NCI-H526 treated with DMSO at 0.1 percent for 48 hours (cell line): Measurements from ENCODE around the gene SLC35A5.

ENCODE experiments used
- DNase-seq: peaks from one replicate; lab custom pipeline; 2025; lab: John Stamatoyannopoulos, UW

SLC35A5 gene

GRCh38 chr3:112572701-112573100, 10.9 kb downstream of the SLC35A5 start:
- no peak for DNase-seq

- no peak for DNase-seq
These were observed 17.4 kb downstream of the SLC35A5 start for GRCh38 chr3:112579232-112579631.

GRCh38 chr3:112579697-112580096, 17.9 kb downstream of the SLC35A5 start:
- no peak for DNase-seq

DNA sequence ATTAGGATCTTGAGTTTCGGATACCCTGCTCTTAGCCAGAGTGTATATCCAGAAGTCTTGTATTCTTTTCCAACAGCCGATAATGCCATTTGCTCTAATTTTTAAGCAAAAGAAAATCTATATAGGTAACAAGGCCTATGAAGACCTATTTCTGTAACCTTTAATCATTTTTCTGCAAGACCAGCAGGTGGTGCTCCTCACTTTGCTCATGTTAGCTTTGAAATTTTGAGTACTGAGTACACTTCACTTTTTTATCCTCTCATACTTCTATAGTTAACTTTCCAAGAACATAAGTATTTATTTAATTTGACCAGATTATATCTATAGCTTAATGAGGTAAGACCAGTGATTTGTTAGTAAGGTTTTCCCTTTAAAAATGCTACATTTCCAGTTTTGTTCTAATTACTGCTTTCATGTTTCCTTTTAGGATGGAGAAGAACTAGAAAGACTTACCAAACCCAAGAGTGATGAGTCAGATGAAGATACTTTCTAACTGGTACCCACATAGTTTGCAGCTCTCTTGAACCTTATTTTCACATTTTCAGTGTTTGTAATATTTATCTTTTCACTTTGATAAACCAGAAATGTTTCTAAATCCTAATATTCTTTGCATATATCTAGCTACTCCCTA, 20.5 kb downstream of the SLC35A5 start:
- no peak for DNase-seq

- DNase-seq = no peak
These were observed 21.3 kb downstream of the SLC35A5 start for GRCh38 chr3:112583105-112583504.

DNA sequence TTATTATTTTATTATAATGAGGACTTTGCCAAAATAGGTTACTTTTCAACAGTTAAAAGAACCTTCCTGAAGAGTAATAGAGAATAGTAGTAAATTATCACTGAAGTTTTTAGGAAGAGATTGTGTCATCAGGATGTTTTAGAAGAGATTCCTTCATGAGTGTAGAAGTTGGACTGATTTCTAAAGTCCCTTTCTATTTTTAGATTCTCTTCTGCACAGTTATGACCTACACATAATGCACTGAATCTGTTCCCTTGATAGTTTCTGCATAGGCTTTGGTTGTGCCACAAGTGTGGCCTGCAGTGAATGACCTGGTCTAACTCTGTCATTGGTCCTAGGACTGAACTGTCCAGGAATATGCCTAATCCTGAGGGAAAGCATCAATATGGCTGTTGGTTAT, 23.9 kb downstream of the SLC35A5 start:
- no peak for DNase-seq

- DNase-seq = no peak
These were observed 25.5 kb downstream of the SLC35A5 start for GRCh38 chr3:112587336-112587735.

DNA sequence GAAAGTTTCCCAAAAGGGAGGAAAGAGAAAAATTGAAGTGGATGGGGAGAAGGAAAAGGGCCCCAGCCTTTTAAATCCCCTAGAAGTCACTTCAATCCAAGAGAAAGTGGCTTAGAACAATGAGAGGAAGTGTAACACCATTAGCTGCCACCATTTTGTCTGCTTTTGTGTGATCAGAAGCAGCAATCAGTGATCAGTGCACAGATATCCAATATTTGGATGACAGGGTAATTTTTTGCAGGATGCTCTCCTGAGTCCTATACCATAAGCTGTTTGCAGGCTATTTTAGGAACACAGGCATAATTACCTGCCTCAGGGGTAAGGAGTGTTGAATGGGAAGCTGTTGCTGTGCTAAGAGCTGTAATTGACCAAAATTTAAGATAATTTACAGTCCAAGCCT, 31.4 kb downstream of the SLC35A5 start:
- DNase-seq = no peak

DNA sequence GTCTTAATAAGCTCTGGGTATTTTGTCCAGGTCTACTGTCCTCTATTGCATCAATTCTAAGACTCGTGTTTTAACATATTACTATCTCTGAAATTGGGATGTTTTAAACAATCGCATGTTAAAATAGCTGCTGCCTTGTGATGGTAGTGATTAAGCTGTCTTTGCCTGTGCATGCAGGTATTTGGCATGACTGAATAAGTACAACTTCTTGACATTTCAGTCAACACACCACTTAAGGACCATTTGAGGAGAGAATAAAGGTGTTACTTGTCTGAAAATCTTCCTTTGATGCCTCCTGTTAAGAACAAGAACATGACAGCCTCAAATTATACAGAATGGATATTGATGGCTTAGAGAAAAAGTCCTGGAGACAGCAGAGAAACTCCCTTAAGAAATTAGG, 33.0 kb downstream of the SLC35A5 start:
- no peak for DNase-seq

DNA sequence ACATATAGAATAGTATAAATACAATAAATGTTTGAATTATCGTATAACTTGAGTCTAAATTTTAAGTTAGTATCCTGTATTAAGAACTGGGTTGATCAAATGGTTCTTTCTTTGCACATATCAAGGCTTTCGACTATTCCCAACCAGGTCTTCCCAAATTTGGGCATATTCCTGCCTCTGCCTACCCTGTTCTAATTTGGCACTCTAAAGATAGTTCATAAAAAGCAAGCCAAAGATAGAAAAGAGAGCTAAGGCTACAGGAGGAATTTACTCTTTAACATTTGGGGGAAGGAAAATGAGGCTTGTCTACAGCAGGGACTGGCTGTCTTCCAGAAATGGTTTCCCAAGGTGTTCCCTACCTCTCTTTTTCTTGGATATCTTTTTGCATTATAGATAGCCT, 36.1 kb downstream of the SLC35A5 start:
- no peak for DNase-seq

DNA sequence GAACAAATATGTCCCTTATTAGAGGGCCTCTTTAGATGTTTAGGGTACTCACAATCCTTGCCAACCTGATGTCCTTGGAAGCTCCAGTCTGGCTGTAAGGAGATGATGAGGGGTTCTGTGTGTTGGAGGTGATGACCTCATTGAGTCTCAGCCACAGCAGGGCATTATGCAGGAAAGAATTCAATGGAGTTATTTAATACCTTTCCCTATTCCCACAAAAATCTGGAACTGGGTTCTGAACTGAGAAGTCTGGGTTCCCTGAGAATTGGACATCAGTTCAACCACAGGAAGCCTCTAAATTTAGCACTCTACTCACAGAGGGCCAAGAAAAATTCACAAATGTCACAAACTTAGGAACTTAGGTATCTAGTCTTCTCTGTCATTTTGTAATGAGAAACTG, 36.9 kb downstream of the SLC35A5 start:
- no peak for DNase-seq

DNA sequence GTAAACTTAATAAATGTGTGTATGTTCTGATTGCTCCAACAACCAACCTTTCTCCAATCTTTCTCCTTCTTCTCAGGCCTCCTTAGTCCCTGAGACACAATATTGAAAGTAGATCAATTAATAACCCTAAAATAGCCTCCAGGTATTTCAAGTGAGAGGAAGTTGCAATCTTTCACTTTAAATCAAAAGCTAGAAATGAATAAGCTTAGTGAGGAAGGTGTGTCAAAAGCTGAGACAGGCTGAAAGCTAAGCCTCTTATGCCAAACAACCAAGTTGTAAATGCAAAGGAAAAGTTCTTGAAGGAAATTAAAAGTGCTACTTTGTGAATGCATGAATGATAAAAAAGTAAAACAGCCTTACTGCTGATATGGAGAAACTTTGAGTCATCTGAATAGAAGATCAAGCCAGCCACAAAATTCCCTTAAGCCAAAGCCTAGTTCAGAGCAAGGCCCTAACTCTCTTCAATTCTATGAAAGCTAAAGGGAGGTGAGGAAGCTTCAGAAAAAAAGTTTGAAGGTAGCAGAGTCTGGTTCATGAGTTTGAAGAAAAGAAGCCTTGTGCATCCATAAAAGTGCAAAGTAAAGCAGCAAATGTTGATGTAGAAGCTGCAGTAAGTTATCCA, 40.5 kb downstream of the SLC35A5 start:
- DNase-seq = no peak

- no peak for DNase-seq
These were observed 42.7 kb downstream of the SLC35A5 start for GRCh38 chr3:112604536-112604935.

DNA sequence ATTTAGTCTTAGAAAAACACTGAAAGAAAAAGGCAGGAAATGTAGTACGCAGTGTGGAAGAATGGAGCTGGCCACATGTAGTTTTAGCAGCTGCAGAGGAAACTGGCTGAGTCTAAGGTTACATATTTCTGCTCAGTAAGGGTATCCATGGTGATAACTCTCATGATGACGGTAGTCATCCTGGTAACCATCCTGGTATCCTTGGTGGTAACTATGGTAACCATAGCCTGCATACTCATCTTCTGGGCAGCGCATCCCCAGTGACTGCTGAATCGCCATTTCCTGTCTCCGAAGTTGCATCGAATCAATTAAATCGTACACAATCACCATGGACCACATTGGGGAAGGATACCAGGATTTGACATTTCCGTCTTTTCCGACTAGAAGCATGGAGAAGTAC, 43.4 kb downstream of the SLC35A5 start:
- no peak for DNase-seq

DNA sequence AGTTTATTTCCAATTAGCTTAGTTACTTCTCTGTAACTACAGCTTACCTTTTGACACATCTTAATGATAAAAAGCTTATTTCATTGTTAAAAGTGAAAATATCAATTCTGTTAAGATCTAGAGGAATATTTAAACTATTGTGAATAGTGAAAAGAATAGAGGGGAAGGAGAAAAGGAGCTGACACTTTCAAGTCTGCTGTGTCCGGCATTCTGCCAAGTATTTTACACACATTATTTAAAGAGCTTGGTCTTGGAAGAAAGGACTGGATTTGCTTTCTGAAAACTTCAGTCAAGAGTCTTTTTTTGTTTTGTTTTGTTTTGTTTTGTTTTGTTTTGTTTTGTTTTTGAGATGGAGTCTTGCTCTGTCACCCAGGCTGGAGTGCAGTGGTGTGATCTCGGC, 44.3 kb downstream of the SLC35A5 start:
- no peak for DNase-seq

DNA sequence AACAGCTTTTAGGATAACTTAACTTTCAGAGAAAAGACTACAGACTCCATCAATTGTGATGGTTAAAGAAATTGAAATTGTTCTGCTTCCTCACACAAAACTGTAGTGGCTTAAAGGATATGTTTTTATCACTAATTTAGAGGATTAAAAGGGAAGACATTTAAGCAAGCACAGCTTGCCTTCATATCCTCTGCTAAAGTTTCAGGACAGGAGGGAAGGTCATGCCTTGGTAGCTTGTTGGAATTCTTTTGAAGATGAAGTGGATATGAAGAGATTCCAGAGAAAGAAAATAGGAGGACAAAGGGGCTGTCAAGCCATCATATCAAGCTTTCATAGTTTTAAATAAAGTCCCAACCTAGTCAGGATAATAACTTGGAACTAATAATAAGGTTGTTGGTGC, 46.0 kb downstream of the SLC35A5 start:
- DNase-seq = no peak

DNA sequence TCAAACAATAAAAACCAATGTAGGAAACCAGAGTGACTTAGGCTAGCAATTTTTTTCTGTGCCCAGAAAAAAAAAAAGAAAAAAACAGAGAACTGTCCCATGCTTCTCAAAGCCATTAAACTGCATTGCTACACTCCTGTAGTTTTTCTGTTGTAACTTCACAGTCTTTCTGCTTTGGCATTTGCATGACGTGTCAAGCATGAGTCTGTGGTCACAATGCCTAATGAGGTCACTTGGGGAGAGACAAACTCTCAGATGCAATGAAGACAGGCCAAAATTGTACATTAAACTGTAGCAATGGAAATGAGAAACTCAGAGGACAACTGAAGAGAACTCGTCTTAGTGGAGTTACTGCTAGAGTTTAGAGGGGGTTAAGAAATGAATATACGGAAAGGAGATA, 48.3 kb downstream of the SLC35A5 start:
- DNase-seq = no peak

- DNase-seq = no peak
These were observed 50.1 kb downstream of the SLC35A5 start for GRCh38 chr3:112611752-112612515.

GRCh38 chr3:112615989-112616731, 54.3 kb downstream of the SLC35A5 start:
- no peak for DNase-seq

GRCh38 chr3:112617285-112617684, 55.4 kb downstream of the SLC35A5 start:
- DNase-seq = no peak

- no peak for DNase-seq
These were observed 57.5 kb downstream of the SLC35A5 start for GRCh38 chr3:112619295-112619694.

- no peak for DNase-seq
These were observed 61.4 kb downstream of the SLC35A5 start for GRCh38 chr3:112623213-112623612.

DNA sequence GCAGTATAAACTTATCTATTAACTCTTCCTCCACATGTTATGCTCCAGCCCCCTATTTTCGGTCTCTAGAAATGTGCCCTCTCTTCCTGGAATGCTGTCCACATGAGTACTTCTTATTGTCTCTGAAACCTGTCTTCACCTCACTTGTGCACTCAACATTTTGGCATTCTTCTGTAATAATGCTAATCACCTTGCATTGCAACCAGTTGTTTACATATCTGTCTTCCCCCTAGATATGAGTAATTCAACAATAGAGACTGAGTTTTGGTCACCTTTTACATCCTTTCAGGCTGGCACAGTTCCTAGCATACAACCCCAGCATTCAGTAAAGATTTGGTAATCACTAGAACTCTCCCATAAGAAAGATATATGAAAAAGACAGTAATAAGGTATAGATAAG, 61.9 kb downstream of the SLC35A5 start:
- DNase-seq = no peak
